A549 (cell line): ENCODE measurements around the gene DNAJC10.

Experiments used
- CHD2 ChIP-seq: fragments of 150-350 bp; IDR thresholded peaks from 2 replicates; pipeline ENCODE4 v1.6.1; 2014; ENCODE audit warnings: low read length; ENCODE audit not compliant: partially characterized antibody
- CTCF ChIP-seq: fragments of >200 bp; sonication (Bioruptor Twin); formaldehyde crosslinking; IDR thresholded peaks from 3 replicates; pipeline ENCODE4 v1.5.1; 2016
- E2F6 ChIP-seq: IDR thresholded peaks from 2 replicates; pipeline ENCODE4 v1.6.1; 2012; ENCODE audit warnings: low read depth, borderline replicate concordance
- POLR2A ChIP-seq: IDR thresholded peaks from 2 replicates; pipeline ENCODE4 v1.6.1; 2012; ENCODE audit warnings: mild to moderate bottlenecking, low read length
- RAD21 ChIP-seq, 2 experiments: fragments of >200 bp in 1 of 2; sonication (Bioruptor Twin) in 1 of 2; formaldehyde crosslinking in 1 of 2; IDR thresholded peaks in 1 of 2; conservative IDR thresholded peaks in 1 of 2; 2 replicates in 1 of 2; 3 replicates in 1 of 2; pipeline ENCODE4 v1.6.1; 2012 to 2018; ENCODE audit warnings: inconsistent platforms in 1 of 2

- TF ChIP-seq CTCF, result no peak
- TF ChIP-seq CHD2, result no peak
- TF ChIP-seq E2F6, result no peak
- no peak for TF ChIP-seq POLR2A
- TF ChIP-seq RAD21 (conservative IDR thresholded peaks at IDR 0.05 in 1 of 2, IDR thresholded peaks at IDR 0.05 in 1 of 2), result no peak
Measured at GRCh38 chr2:182729710-182730339, 13.8 kb downstream of the DNAJC10 start.
